Skeletal muscle satellite cell (primary cell): ENCODE results near the gene ALDH1A1.

Experiments
- H3K27me3 ChIP-seq: 2 replicates; pipeline ENCODE4 v1.7.0; 2013; ENCODE audit warnings: low read length; ENCODE audit not compliant: control insufficient read depth, insufficient read depth
- H3K36me3 ChIP-seq: 2 replicates; pipeline ENCODE4 v1.7.0; 2013; ENCODE audit warnings: mild to moderate bottlenecking, control low read depth, low read length; ENCODE audit not compliant: insufficient read depth
- H3K4me1 ChIP-seq: 2 replicates; pipeline ENCODE4 v1.7.0; 2013; ENCODE audit warnings: low read length; ENCODE audit not compliant: control insufficient read depth, insufficient read depth
- H3K4me2 ChIP-seq: 2 replicates; pipeline ENCODE4 v1.7.0; 2013; ENCODE audit warnings: mild to moderate bottlenecking, low read length
- H3K4me3 ChIP-seq: 2 replicates; pipeline ENCODE4 v1.7.0; 2013; ENCODE audit warnings: low read length
- H3K9ac ChIP-seq: 2 replicates; pipeline ENCODE4 v1.7.0; 2013; ENCODE audit warnings: mild to moderate bottlenecking, low read depth, low read length, moderate library complexity
- H3K9me3 ChIP-seq: replicated peaks from 2 replicates; pipeline ENCODE4 v1.7.0; 2013; ENCODE audit warnings: mild to moderate bottlenecking, control low read depth, low read length

Gene ALDH1A1

DNA sequence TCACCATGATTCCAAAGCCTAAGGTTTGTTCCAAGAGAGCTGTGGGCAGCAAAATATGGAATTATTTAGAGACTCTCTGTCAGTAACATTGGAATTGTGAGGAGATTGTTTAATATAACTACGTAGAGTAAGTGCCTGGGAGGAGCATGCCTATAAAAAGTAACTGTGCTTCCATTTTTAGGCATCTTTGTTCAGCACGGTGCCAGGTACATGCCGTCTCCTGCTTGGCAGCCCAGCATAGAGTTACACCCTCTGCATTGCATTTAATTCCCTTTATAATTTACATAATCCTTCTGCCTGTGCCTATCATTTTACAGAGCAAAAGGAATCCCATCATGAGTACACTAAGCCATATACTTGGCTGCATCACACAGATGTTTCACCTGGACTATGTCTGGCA is 32.1 kb upstream of the ALDH1A1 start:
- Histone ChIP-seq H3K4me3 (no peak overlapping the region), H3K4me1 (peaks cover 9% of the 10 kb centered on the region), H3K4me2 (no peak overlapping the region), H3K9ac (no peak overlapping the region), H3K36me3 (no peaks in the 10 kb centered on the region), H3K27me3 (no peaks in the 10 kb centered on the region), H3K9me3 (no peaks in the 10 kb centered on the region)

DNA sequence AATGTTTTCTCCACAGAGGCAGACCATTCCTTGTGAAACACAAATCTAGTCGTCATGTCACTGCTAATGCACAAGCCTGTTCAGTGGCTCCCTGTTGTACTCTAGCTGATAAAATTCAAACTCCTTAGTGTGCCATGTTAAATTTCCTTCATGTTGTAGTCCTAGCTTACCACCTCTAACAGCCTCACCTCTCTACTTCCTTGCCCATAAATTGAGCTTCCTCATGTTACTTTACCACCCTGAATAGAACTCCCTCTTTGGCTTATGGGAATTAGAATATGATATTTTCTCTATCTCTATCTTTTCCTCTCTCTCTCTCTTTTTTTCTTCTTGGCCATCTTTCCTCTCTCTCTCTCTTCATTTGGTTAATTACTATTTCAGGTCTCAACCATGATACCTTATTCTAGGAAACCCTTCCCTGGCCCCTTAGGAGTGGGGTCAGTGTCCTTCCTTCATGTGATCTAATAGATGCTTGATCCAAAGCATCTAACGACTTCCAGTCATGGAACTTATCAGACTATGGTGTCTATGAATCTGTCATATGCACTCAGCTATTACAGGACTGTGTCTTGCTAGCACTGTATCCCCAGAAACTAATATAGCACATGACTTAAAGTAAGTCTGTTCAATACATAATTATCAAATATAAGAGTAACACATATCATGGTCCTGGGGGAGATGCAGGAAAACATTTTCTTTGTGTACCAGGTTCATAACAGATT is 31.5 kb upstream of the ALDH1A1 start:
- H3K36me3 ChIP-seq, result no peaks in the 10 kb centered on the region
- no peak overlapping the region for H3K9ac ChIP-seq

DNA sequence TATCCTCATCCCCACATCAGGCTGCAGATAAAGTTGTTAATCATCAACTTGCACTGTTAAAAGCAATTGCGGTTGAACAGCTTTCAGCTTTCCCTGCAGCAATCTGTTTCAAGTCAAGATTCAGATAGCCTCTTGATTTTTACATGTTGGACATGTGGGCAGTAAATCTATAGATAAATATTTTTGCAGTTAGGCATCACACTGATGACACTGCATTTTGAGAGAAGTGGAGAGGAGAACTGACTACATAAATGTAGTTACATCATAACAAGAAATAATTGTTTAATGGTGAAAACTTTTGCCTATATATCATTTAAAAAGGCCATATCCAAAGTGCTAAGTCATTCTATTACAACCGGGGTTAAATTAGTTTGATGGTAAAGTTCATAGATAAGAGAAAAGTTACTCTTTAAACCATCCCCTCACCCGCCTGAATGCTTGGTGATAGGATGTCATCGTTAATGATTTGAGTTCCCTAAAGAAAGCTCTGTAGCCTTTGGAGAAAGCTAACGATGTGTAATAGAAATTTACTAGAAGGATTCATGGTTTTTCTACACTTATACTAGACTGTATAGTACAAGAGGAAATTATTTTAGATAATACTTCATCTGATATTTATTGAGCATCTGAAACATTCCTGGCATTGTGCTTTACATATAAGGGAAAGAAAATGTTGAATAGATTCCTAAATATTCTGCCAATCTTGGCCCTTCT is 30.8 kb upstream of the ALDH1A1 start:
- Histone ChIP-seq H3K9me3 (no peaks in the 10 kb centered on the region), H3K4me1 (peaks cover 18% of the 10 kb centered on the region), H3K36me3 (no peaks in the 10 kb centered on the region), H3K4me3 (no peak overlapping the region), H3K4me2 (no peak overlapping the region), H3K9ac (no peak overlapping the region), H3K27me3 (no peaks in the 10 kb centered on the region)

More for the DNA sequence above, 31.5 kb upstream of the ALDH1A1 start:
- Histone ChIP-seq H3K9me3 (no peaks in the 10 kb centered on the region), H3K4me2 (no peak overlapping the region), H3K27me3 (no peaks in the 10 kb centered on the region), H3K4me3 (no peak overlapping the region), H3K4me1 (peaks cover 11% of the 10 kb centered on the region)

DNA sequence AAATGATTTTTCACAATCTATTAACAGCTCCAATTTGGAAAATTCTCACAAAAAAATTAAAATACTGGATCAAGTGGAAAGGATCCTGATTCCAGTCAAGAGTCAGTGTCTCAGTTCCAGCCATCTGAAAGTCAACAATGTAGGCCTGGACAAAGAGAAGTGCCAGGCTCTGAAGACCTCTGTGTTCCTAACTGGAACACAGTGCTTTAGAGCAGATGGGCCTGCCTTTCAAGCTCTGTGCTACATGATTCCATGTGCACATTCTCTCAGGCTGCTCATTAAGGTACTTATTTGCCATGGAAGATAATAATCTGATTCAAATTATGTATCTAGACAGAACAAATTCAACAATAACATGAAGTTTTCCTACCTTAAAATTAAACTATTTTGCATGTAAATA is 30.2 kb upstream of the ALDH1A1 start:
- Histone ChIP-seq H3K27me3 (no peaks in the 10 kb centered on the region), H3K4me2 (no peak overlapping the region), H3K36me3 (no peaks in the 10 kb centered on the region), H3K4me3 (no peak overlapping the region), H3K9ac (no peak overlapping the region), H3K9me3 (no peaks in the 10 kb centered on the region), H3K4me1 (peaks cover 22% of the 10 kb centered on the region)

DNA sequence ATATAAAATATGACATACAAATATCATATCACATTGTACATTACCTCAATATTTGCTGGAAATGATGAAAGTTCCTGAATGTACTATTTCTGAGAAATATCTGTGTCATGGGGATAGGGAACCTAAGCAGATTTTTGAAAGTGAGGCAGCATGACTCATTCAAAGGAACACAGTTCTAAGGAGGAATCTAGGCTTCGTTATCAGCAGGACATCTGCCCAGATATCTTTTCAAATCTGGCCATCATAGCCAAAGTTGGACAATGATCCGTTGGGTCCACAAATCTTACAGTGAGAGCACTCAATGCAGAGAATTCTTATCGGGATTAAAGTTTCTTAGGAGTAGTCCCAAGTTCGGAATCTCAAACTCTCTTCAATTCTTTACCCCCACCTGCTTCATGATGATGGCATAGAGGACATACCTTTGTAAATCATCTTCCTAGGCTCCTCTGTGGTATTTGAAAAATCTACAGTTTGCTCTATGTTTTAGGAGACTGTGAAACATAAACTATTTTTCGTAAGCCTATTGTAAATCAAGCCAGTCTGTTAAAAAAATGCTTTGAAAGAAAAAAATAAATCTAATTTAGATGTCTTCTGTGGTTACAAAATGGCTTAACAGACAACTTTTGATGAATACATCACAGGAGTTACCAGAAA is 29.4 kb upstream of the ALDH1A1 start:
- Histone ChIP-seq H3K4me2 (no peak overlapping the region), H3K9ac (no peak overlapping the region), H3K36me3 (no peaks in the 10 kb centered on the region), H3K4me1 (peaks cover 27% of the 10 kb centered on the region), H3K27me3 (no peaks in the 10 kb centered on the region), H3K4me3 (no peak overlapping the region), H3K9me3 (no peaks in the 10 kb centered on the region)

- no peaks in the 10 kb centered on the region for H3K27me3 ChIP-seq
- no peak overlapping the region for H3K4me3 ChIP-seq
- H3K9ac ChIP-seq, result no peak overlapping the region
- H3K4me1 ChIP-seq, result peaks cover 27% of the 10 kb centered on the region
- H3K9me3 ChIP-seq, result no peaks in the 10 kb centered on the region
- no peak overlapping the region for H3K4me2 ChIP-seq
- no peaks in the 10 kb centered on the region for H3K36me3 ChIP-seq
These were observed 28.6 kb upstream of the ALDH1A1 start for GRCh38 chr9:72981433-72981832.

DNA sequence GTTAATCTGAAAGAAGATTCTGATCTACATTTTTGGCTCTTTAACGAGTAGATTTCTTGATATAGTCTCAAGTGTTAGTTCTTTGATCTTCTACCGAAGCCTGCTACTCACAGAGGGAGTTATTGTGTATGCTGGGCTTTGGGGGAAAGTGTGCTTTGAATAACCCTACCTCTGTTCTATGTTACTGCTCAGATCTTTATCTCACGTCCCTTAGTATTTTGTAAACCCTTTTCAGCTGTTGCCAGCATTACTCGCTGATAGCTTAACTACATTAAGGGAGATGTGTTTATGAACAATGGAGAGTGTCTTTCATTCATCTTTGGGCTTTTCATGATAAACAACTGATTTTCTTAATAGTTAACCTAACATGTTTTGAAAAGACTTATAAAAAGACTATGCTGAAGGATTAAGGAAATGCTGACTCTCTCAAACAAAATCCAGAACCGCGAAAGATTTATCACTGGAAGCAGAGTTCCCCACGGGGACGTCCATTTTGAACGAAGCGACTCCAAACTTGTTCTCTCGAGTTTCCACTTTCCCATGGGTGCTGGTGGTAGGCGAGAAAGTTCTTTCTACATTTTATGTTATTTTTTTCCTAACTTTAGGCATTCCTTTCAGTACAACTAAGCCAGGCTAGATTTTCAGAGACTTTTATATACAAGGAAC is 27.9 kb upstream of the ALDH1A1 start:
- no peaks in the 10 kb centered on the region for H3K9me3 ChIP-seq
- no peak overlapping the region for H3K9ac ChIP-seq
- H3K27me3 ChIP-seq, result no peaks in the 10 kb centered on the region
- peaks cover 27% of the 10 kb centered on the region for H3K4me1 ChIP-seq
- no peak overlapping the region for H3K4me3 ChIP-seq
- H3K36me3 ChIP-seq, result no peaks in the 10 kb centered on the region
- H3K4me2 ChIP-seq, result no peak overlapping the region

GRCh38 chr9:72980183-72980582 is 27.3 kb upstream of the ALDH1A1 start:
- Histone ChIP-seq H3K4me2 (no peak overlapping the region), H3K9ac (no peak overlapping the region), H3K4me1 (peaks cover 27% of the 10 kb centered on the region), H3K9me3 (no peaks in the 10 kb centered on the region), H3K27me3 (no peaks in the 10 kb centered on the region), H3K4me3 (no peak overlapping the region), H3K36me3 (no peaks in the 10 kb centered on the region)

DNA sequence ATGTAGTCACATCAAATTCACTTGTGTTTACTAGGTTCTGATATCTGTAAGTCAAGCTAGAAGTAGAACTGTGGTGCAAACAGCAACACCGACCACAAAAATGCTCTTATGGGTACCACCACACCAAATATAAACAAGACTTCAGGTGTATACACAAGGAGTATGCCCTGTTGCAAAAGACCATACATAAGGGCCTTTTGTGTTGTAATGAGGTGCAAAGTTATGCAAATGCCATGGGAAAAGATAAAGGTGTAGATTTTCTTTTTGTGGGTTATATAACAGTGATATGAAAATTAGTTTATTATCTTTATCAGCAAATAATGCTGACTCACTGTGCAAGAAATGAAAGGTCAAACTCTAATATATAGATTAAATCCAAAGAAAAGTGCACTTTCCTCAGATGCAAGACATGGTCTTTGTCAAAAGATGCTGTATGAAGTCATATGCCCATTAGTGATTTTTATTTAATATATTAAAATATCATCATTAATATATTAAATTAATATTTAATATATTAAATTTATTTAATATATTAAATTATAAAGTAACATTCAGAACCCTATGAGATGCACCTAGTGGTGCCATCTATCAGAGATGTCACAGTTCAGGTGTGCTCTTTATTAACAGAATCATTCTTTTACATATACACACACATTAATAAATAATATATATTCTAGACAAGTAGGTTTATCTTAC is 26.7 kb upstream of the ALDH1A1 start:
- H3K9ac ChIP-seq, result peak overlapping the region; percentile 22

GRCh38 chr9:72978744-72979143 is 25.9 kb upstream of the ALDH1A1 start:
- Histone ChIP-seq H3K9ac (peak overlapping the region; percentile 26), H3K4me1 (peaks cover 27% of the 10 kb centered on the region), H3K4me2 (peak overlapping the region; percentile 53), H3K36me3 (no peaks in the 10 kb centered on the region), H3K9me3 (no peaks in the 10 kb centered on the region), H3K4me3 (peak overlapping the region; percentile 24), H3K27me3 (no peaks in the 10 kb centered on the region)

More for the DNA sequence above, 26.7 kb upstream of the ALDH1A1 start:
- Histone ChIP-seq H3K9me3 (no peaks in the 10 kb centered on the region), H3K4me3 (peak overlapping the region; percentile 24), H3K4me1 (peaks cover 27% of the 10 kb centered on the region), H3K36me3 (no peaks in the 10 kb centered on the region), H3K27me3 (no peaks in the 10 kb centered on the region), H3K4me2 (peak overlapping the region; percentile 22)

DNA sequence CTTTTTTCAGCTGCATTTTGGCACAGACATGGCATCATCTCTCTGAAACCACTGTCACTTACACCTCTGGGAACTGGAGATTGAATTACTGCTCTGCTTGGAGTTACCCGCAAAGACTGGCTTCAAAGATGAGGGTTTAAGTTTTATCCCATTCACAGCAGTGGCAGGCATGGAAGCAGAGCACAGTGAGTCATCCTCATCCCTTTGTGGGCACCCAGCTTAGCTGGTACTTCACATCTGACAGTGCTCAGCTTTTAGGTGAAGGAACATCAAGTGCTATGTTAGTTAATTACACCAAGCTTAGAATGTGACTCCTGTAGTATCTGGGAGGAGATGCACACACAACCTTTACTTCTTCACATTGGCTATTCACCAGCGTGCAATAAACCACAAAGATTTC is 24.8 kb upstream of the ALDH1A1 start:
- H3K27me3 ChIP-seq, result no peaks in the 10 kb centered on the region
- no peaks in the 10 kb centered on the region for H3K9me3 ChIP-seq
- no peak overlapping the region for H3K4me2 ChIP-seq
- no peak overlapping the region for H3K9ac ChIP-seq
- H3K4me1 ChIP-seq, result peaks cover 27% of the 10 kb centered on the region
- no peak overlapping the region for H3K4me3 ChIP-seq
- H3K36me3 ChIP-seq, result no peaks in the 10 kb centered on the region
